ENCODE data around the gene UGT1A9.

DNA sequence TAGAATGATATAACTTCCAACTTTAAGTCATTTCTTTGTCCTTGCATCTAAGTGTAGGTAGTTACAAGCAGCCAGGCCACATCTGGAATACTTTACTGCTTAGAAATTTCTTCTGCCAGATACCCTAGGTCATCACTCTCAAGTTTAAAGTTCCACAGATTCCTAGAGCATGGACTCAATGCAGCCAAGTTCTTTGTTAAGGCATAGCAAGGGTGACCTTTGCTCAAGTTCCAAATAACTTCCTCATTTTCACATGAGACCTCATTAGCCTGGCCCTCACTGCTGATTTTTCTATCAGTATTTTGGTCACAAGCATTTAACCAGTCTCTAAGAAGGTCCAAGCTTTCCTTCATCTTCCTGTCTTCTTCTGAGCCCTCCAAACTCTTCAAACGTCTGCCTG, 7.8 kb upstream of the UGT1A9 start:
- TF ChIP-seq, protein P1, sequence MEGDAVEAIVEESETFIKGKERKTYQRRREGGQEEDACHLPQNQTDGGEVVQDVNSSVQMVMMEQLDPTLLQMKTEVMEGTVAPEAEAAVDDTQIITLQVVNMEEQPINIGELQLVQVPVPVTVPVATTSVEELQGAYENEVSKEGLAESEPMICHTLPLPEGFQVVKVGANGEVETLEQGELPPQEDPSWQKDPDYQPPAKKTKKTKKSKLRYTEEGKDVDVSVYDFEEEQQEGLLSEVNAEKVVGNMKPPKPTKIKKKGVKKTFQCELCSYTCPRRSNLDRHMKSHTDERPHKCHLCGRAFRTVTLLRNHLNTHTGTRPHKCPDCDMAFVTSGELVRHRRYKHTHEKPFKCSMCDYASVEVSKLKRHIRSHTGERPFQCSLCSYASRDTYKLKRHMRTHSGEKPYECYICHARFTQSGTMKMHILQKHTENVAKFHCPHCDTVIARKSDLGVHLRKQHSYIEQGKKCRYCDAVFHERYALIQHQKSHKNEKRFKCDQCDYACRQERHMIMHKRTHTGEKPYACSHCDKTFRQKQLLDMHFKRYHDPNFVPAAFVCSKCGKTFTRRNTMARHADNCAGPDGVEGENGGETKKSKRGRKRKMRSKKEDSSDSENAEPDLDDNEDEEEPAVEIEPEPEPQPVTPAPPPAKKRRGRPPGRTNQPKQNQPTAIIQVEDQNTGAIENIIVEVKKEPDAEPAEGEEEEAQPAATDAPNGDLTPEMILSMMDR (IDR thresholded peaks at IDR 0.05), result no peak
- TF ChIP-seq POLR2A (IDR thresholded peaks at IDR 0.05) (no peak), POLR2AphosphoS5 (IDR thresholded peaks at IDR 0.05) (no peak), EP300 (IDR thresholded peaks at IDR 0.05) (no peak)

All from gastroesophageal sphincter (tissue), 3 donors.